OCI-LY7 (cell line): ENCODE measurements around the gene PPIL6.

Experiments
- EZH2phosphoT487 ChIP-seq: fragments of 200-600 bp; sonication (generic); IDR thresholded peaks from 2 replicates; pipeline ENCODE4 v1.6.1; 2018; ENCODE audit warnings: low read depth, borderline replicate concordance, mild to moderate bottlenecking, mixed run types, antibody characterized with exemption, low read length, moderate library complexity, mixed read lengths
- TF ChIP-seq, protein P1 (sequence below): fragments of 200-600 bp; sonication (generic); conservative IDR thresholded peaks from 2 replicates; pipeline ENCODE4 v1.5.1; 2014; ENCODE audit warnings: mild to moderate bottlenecking, antibody characterized with exemption, low read length, moderate library complexity, mixed read lengths

GRCh38 chr6:109446541-109446940 is 6.1 kb upstream of the PPIL6 start:
- no peak for TF ChIP-seq EZH2phosphoT487
- TF ChIP-seq, protein P1, sequence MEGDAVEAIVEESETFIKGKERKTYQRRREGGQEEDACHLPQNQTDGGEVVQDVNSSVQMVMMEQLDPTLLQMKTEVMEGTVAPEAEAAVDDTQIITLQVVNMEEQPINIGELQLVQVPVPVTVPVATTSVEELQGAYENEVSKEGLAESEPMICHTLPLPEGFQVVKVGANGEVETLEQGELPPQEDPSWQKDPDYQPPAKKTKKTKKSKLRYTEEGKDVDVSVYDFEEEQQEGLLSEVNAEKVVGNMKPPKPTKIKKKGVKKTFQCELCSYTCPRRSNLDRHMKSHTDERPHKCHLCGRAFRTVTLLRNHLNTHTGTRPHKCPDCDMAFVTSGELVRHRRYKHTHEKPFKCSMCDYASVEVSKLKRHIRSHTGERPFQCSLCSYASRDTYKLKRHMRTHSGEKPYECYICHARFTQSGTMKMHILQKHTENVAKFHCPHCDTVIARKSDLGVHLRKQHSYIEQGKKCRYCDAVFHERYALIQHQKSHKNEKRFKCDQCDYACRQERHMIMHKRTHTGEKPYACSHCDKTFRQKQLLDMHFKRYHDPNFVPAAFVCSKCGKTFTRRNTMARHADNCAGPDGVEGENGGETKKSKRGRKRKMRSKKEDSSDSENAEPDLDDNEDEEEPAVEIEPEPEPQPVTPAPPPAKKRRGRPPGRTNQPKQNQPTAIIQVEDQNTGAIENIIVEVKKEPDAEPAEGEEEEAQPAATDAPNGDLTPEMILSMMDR = no peak
